ENCODE results near the gene FHOD3. TPM values are rescaled to one million over a fixed set of nuclear protein-coding genes. Genes with fewer than 3 reads are reported as not detected.

FHOD3 gene
- total and polyA plus RNA-seq, 9 donors, result 27.1 to 36.8 (median 33.7) TPM

GRCh38 chr18:36499938-36500337 lies 202.4 kb downstream of the FHOD3 start:
- DNase-seq, result no peak
- H3K27ac ChIP-seq (ENCODE audit: low read length), result no peak overlapping the region
- no peaks in the 10 kb centered on the region for H3K9me3 ChIP-seq (replicated peaks; ENCODE audit: control insufficient read depth, low read depth, low read length)
- no peaks in the 10 kb centered on the region for H3K4me1 ChIP-seq (ENCODE audit: control insufficient read depth, insufficient read depth, low read length)
- 43% methylated on average over 2 of the region's 3 CpGs for WGBS (ENCODE audit: insufficient coverage)
- H3K27me3 ChIP-seq (ENCODE audit: control insufficient read depth, insufficient read depth, low read length), result no peaks in the 10 kb centered on the region
- no peak overlapping the region for H3K4me3 ChIP-seq (ENCODE audit: low read length)
- peaks cover 2% of the 10 kb centered on the region for H3K36me3 ChIP-seq (ENCODE audit: control insufficient read depth, insufficient read depth, low read length)

GRCh38 chr18:36501100-36501499 lies 203.6 kb downstream of the FHOD3 start:
- Histone ChIP-seq H3K27me3 (ENCODE audit: control insufficient read depth, insufficient read depth, low read length) (no peaks in the 10 kb centered on the region), H3K4me3 (ENCODE audit: low read length) (no peak overlapping the region), H3K27ac (ENCODE audit: low read length) (no peak overlapping the region), H3K4me1 (ENCODE audit: control insufficient read depth, insufficient read depth, low read length) (no peaks in the 10 kb centered on the region), H3K36me3 (ENCODE audit: control insufficient read depth, insufficient read depth, low read length) (peaks cover 2% of the 10 kb centered on the region), H3K9me3 (replicated peaks; ENCODE audit: control insufficient read depth, low read depth, low read length) (no peaks in the 10 kb centered on the region)
- 55% methylated on average over 2 of the region's 2 CpGs for WGBS (ENCODE audit: insufficient coverage)
- no peak for DNase-seq

GRCh38 chr18:36503477-36503876 lies 206.0 kb downstream of the FHOD3 start:
- H3K9me3 ChIP-seq (replicated peaks; ENCODE audit: control insufficient read depth, low read depth, low read length), result no peaks in the 10 kb centered on the region
- H3K36me3 ChIP-seq (ENCODE audit: control insufficient read depth, insufficient read depth, low read length), result peaks cover 2% of the 10 kb centered on the region
- H3K4me3 ChIP-seq (ENCODE audit: low read length), result no peak overlapping the region
- WGBS (ENCODE audit: insufficient coverage), result 92% methylated on average over 3 of the region's 3 CpGs
- no peak for DNase-seq
- H3K27ac ChIP-seq (ENCODE audit: low read length), result no peak overlapping the region
- no peaks in the 10 kb centered on the region for H3K27me3 ChIP-seq (ENCODE audit: control insufficient read depth, insufficient read depth, low read length)
- no peaks in the 10 kb centered on the region for H3K4me1 ChIP-seq (ENCODE audit: control insufficient read depth, insufficient read depth, low read length)

- WGBS (ENCODE audit: insufficient coverage), result 80% methylated on average over 2 of the region's 2 CpGs
- Histone ChIP-seq H3K4me3 (ENCODE audit: low read length) (no peak overlapping the region), H3K9me3 (replicated peaks; ENCODE audit: control insufficient read depth, low read depth, low read length) (no peaks in the 10 kb centered on the region)
Observed at GRCh38 chr18:36504928-36505327, 207.4 kb downstream of the FHOD3 start.

GRCh38 chr18:36505665-36506064 lies 208.2 kb downstream of the FHOD3 start:
- no peaks in the 10 kb centered on the region for H3K4me1 ChIP-seq (ENCODE audit: control insufficient read depth, insufficient read depth, low read length)
- H3K27me3 ChIP-seq (ENCODE audit: control insufficient read depth, insufficient read depth, low read length), result no peaks in the 10 kb centered on the region
- no peak overlapping the region for H3K27ac ChIP-seq (ENCODE audit: low read length)
- H3K4me3 ChIP-seq (ENCODE audit: low read length), result no peak overlapping the region
- peaks cover 2% of the 10 kb centered on the region for H3K36me3 ChIP-seq (ENCODE audit: control insufficient read depth, insufficient read depth, low read length)
- no peak for DNase-seq
- no CpG with 5 or more reads among the region's 1 CpG for WGBS (ENCODE audit: insufficient coverage)
- H3K9me3 ChIP-seq (replicated peaks; ENCODE audit: control insufficient read depth, low read depth, low read length), result no peaks in the 10 kb centered on the region

More at GRCh38 chr18:36504928-36505327, 207.4 kb downstream of the FHOD3 start:
- no peak for DNase-seq
- peaks cover 2% of the 10 kb centered on the region for H3K36me3 ChIP-seq (ENCODE audit: control insufficient read depth, insufficient read depth, low read length)
- no peaks in the 10 kb centered on the region for H3K4me1 ChIP-seq (ENCODE audit: control insufficient read depth, insufficient read depth, low read length)
- no peaks in the 10 kb centered on the region for H3K27me3 ChIP-seq (ENCODE audit: control insufficient read depth, insufficient read depth, low read length)
- no peak overlapping the region for H3K27ac ChIP-seq (ENCODE audit: low read length)

GRCh38 chr18:36509646-36510197 lies 212.2 kb downstream of the FHOD3 start:
- peaks cover 2% of the 10 kb centered on the region for H3K36me3 ChIP-seq (ENCODE audit: control insufficient read depth, insufficient read depth, low read length)
- H3K27me3 ChIP-seq (ENCODE audit: control insufficient read depth, insufficient read depth, low read length), result no peaks in the 10 kb centered on the region
- DNase-seq, result no peak
- no peaks in the 10 kb centered on the region for H3K9me3 ChIP-seq (replicated peaks; ENCODE audit: control insufficient read depth, low read depth, low read length)
- no peak overlapping the region for H3K27ac ChIP-seq (ENCODE audit: low read length)
- no peak overlapping the region for H3K4me3 ChIP-seq (ENCODE audit: low read length)
- WGBS (ENCODE audit: insufficient coverage), result 0% methylated on average over 1 of the region's 9 CpGs
- H3K4me1 ChIP-seq (ENCODE audit: control insufficient read depth, insufficient read depth, low read length), result peaks cover 7% of the 10 kb centered on the region

- 18% methylated on average over 2 of the region's 5 CpGs for WGBS (ENCODE audit: insufficient coverage)
- Histone ChIP-seq H3K27me3 (ENCODE audit: control insufficient read depth, insufficient read depth, low read length) (no peaks in the 10 kb centered on the region), H3K9me3 (replicated peaks; ENCODE audit: control insufficient read depth, low read depth, low read length) (no peaks in the 10 kb centered on the region), H3K27ac (ENCODE audit: low read length) (no peak overlapping the region), H3K36me3 (ENCODE audit: control insufficient read depth, insufficient read depth, low read length) (no peaks in the 10 kb centered on the region), H3K4me3 (ENCODE audit: low read length) (no peak overlapping the region), H3K4me1 (ENCODE audit: control insufficient read depth, insufficient read depth, low read length) (peaks cover 7% of the 10 kb centered on the region)
- no peak for DNase-seq
Observed at GRCh38 chr18:36511791-36512352, 214.4 kb downstream of the FHOD3 start.

GRCh38 chr18:36513556-36513955 lies 216.0 kb downstream of the FHOD3 start:
- no peak overlapping the region for H3K4me3 ChIP-seq (ENCODE audit: low read length)
- no peaks in the 10 kb centered on the region for H3K27me3 ChIP-seq (ENCODE audit: control insufficient read depth, insufficient read depth, low read length)
- H3K9me3 ChIP-seq (replicated peaks; ENCODE audit: control insufficient read depth, low read depth, low read length), result no peaks in the 10 kb centered on the region
- no peak overlapping the region for H3K27ac ChIP-seq (ENCODE audit: low read length)
- H3K4me1 ChIP-seq (ENCODE audit: control insufficient read depth, insufficient read depth, low read length), result peaks cover 7% of the 10 kb centered on the region
- DNase-seq, result no peak
- H3K36me3 ChIP-seq (ENCODE audit: control insufficient read depth, insufficient read depth, low read length), result no peaks in the 10 kb centered on the region
- WGBS (ENCODE audit: insufficient coverage), result no CpG with 5 or more reads among the region's 5 CpGs

- 33% methylated on average over 2 of the region's 6 CpGs for WGBS (ENCODE audit: insufficient coverage)
Observed at GRCh38 chr18:36514778-36515177, 217.3 kb downstream of the FHOD3 start.

GRCh38 chr18:36516258-36516657 lies 218.7 kb downstream of the FHOD3 start:
- Histone ChIP-seq H3K36me3 (ENCODE audit: control insufficient read depth, insufficient read depth, low read length) (no peaks in the 10 kb centered on the region), H3K9me3 (replicated peaks; ENCODE audit: control insufficient read depth, low read depth, low read length) (no peaks in the 10 kb centered on the region), H3K27me3 (ENCODE audit: control insufficient read depth, insufficient read depth, low read length) (no peaks in the 10 kb centered on the region), H3K4me3 (ENCODE audit: low read length) (no peak overlapping the region), H3K27ac (ENCODE audit: low read length) (no peak overlapping the region), H3K4me1 (ENCODE audit: control insufficient read depth, insufficient read depth, low read length) (peaks cover 7% of the 10 kb centered on the region)
- WGBS (ENCODE audit: insufficient coverage), result 84% methylated on average over 8 of the region's 8 CpGs
- DNase-seq, result no peak

More at GRCh38 chr18:36514778-36515177, 217.3 kb downstream of the FHOD3 start:
- Histone ChIP-seq H3K9me3 (replicated peaks; ENCODE audit: control insufficient read depth, low read depth, low read length) (no peaks in the 10 kb centered on the region), H3K27me3 (ENCODE audit: control insufficient read depth, insufficient read depth, low read length) (no peaks in the 10 kb centered on the region), H3K4me3 (ENCODE audit: low read length) (no peak overlapping the region), H3K36me3 (ENCODE audit: control insufficient read depth, insufficient read depth, low read length) (no peaks in the 10 kb centered on the region), H3K27ac (ENCODE audit: low read length) (no peak overlapping the region), H3K4me1 (ENCODE audit: control insufficient read depth, insufficient read depth, low read length) (peaks cover 7% of the 10 kb centered on the region)
- no peak for DNase-seq

GRCh38 chr18:36516726-36517125 lies 219.2 kb downstream of the FHOD3 start:
- no peaks in the 10 kb centered on the region for H3K9me3 ChIP-seq (replicated peaks; ENCODE audit: control insufficient read depth, low read depth, low read length)
- H3K27me3 ChIP-seq (ENCODE audit: control insufficient read depth, insufficient read depth, low read length), result no peaks in the 10 kb centered on the region
- peaks cover 4% of the 10 kb centered on the region for H3K4me1 ChIP-seq (ENCODE audit: control insufficient read depth, insufficient read depth, low read length)
- no peak overlapping the region for H3K27ac ChIP-seq (ENCODE audit: low read length)
- 87% methylated on average over 1 of the region's 2 CpGs for WGBS (ENCODE audit: insufficient coverage)
- no peak for DNase-seq
- no peak overlapping the region for H3K4me3 ChIP-seq (ENCODE audit: low read length)
- H3K36me3 ChIP-seq (ENCODE audit: control insufficient read depth, insufficient read depth, low read length), result no peaks in the 10 kb centered on the region
